Astrocyte (in vitro differentiated cells and primary cell): ENCODE measurements around the gene HOXA5.

Source experiments
- EZH2 ChIP-seq: IDR thresholded peaks from 2 replicates; pipeline ENCODE4 v1.6.1; 2012; ENCODE audit warnings: mild to moderate bottlenecking, low read length, inconsistent platforms; ENCODE audit not compliant: insufficient read depth
- TF ChIP-seq, protein P1 (sequence below): IDR thresholded peaks from 2 replicates; pipeline ENCODE4 v1.5.1; 2011; ENCODE audit warnings: low read depth, mild to moderate bottlenecking, inconsistent platforms, low read length, moderate library complexity; ENCODE audit not compliant: insufficient read depth

DNA sequence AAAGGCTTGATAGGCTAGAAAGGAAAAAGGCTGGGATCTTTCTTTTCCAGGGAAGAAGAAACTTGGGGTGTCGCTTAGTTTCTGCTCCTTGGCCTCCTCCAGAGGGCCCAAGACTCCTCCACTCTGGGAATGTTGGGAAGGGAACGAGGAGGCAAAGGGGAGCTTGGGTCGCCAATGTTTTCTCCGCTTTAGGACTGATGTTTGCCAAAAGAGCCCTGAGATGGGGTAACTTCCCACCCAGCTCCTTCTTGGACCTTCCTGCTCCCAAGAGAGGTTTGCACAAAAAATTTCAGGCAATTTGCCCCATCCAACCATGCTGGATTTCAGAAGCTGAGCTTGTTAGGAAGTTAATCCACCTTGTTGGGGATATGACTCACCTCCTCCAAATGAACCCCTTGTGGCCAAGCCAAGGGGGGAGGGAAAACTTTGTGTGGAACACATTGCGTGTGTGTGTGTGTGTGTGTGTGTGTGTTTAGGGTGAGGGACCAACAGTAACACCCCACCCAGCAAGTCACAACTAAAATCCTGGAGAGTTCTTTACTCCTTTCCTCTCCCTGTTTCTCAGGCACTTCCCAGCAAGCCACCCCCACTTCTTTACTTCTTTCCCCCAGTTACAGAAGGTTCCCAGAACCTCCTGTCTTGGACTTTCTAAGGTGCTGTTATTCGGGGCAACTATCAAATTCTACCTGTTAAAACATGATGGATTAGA, 32.3 kb downstream of the HOXA5 start:
- TF ChIP-seq, protein P1, sequence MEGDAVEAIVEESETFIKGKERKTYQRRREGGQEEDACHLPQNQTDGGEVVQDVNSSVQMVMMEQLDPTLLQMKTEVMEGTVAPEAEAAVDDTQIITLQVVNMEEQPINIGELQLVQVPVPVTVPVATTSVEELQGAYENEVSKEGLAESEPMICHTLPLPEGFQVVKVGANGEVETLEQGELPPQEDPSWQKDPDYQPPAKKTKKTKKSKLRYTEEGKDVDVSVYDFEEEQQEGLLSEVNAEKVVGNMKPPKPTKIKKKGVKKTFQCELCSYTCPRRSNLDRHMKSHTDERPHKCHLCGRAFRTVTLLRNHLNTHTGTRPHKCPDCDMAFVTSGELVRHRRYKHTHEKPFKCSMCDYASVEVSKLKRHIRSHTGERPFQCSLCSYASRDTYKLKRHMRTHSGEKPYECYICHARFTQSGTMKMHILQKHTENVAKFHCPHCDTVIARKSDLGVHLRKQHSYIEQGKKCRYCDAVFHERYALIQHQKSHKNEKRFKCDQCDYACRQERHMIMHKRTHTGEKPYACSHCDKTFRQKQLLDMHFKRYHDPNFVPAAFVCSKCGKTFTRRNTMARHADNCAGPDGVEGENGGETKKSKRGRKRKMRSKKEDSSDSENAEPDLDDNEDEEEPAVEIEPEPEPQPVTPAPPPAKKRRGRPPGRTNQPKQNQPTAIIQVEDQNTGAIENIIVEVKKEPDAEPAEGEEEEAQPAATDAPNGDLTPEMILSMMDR = no peak
- no peak for TF ChIP-seq EZH2
